ENCODE measurements around the gene ILDR2. TPM values are rescaled to one million over a fixed set of nuclear protein-coding genes. Genes with fewer than 3 reads are reported as not detected.

The ILDR2 gene
- total and polyA plus RNA-seq, 7 donors = 0.01 to 0.30 (median 0.12) TPM

DNA sequence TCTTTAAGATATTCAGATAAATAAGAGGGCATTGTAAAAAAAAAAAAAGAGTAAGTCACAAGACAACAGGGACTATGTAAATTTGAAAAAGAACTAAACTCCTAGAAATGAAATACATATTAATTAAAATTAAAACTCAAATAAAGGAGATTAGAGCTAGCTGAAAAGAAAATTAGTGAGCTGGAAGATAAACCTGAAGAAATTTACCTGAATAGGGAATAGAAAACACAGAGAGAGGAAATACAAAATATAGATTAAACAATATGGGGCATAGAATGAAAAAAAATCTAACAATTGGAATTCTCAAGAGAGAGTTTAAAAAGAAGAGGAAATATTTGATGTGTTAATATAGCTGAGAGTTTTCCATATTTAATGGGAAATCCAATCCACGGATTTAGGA, 63.7 kb downstream of the ILDR2 start:
- TF ChIP-seq, protein P1, sequence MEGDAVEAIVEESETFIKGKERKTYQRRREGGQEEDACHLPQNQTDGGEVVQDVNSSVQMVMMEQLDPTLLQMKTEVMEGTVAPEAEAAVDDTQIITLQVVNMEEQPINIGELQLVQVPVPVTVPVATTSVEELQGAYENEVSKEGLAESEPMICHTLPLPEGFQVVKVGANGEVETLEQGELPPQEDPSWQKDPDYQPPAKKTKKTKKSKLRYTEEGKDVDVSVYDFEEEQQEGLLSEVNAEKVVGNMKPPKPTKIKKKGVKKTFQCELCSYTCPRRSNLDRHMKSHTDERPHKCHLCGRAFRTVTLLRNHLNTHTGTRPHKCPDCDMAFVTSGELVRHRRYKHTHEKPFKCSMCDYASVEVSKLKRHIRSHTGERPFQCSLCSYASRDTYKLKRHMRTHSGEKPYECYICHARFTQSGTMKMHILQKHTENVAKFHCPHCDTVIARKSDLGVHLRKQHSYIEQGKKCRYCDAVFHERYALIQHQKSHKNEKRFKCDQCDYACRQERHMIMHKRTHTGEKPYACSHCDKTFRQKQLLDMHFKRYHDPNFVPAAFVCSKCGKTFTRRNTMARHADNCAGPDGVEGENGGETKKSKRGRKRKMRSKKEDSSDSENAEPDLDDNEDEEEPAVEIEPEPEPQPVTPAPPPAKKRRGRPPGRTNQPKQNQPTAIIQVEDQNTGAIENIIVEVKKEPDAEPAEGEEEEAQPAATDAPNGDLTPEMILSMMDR (IDR thresholded peaks at IDR 0.05) = no peak
- intact Hi-C loops (cut with DNase I) = loop anchor here in 1 of 2 donors (2.0 kb wide), 1 partner anchor 147 kb away; no protein-coding TSS in a partner anchor
- H3K4me3 ChIP-seq = no peak overlapping the region
- no peak for ATAC-seq
- no peaks in the 10 kb centered on the region for H3K4me1 ChIP-seq
- no peak for DNase-seq
- WGBS, 3 donors = 77 to 93% (median 91%) methylated on average over 1 of the region's 1 CpG
- H3K27ac ChIP-seq = no peak overlapping the region
- no peaks in the 10 kb centered on the region for H3K36me3 ChIP-seq (ENCODE audit: insufficient read depth in 1 of 2, low read depth in 1 of 2)
- no peaks in the 10 kb centered on the region for H3K27me3 ChIP-seq (ENCODE audit: insufficient read depth in 3 of 3, low read length in 2 of 3)
- peaks cover 6% of the 10 kb centered on the region for H3K9me3 ChIP-seq

DNA sequence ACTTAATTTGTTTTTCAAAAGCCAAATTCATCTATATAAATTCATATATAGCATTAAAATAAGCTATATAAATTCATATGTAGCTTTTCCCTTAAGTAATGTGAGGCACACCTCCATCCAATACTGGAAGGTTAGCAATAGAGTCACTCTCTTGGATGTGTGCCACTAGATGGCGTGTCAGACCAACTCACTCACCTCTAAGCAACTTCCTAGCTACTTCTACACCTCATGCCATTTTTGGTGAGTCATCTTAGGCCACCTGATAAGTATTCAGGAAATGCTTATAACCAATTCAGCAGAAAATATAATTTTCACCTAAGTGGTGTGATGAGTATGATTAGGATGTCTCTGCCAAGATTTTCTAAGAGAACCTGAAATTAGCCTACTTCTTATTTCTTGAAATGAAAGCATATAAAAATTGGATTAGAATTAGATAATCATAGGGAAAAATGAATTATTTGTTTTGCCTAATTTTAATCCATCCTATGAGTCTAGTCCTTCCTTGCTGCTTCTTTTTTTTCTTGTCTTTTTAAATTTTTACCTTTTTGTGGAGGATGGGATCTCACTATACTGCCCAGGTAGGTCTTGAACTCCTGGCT, 64.8 kb downstream of the ILDR2 start:
- peaks cover 6% of the 10 kb centered on the region for H3K9me3 ChIP-seq
- no peaks in the 10 kb centered on the region for H3K27me3 ChIP-seq (ENCODE audit: insufficient read depth in 3 of 3, low read length in 2 of 3)
- ATAC-seq (peak; percentile 89 to 94 (median 91)), DNase-seq (peak in 1 of 2 donors; percentile 31)
- H3K27ac ChIP-seq = no peak overlapping the region
- no peaks in the 10 kb centered on the region for H3K36me3 ChIP-seq (ENCODE audit: insufficient read depth in 1 of 2, low read depth in 1 of 2)
- no peak overlapping the region for H3K4me3 ChIP-seq
- WGBS, 3 donors = 0 to 11% (median 5%) methylated on average over 1 of the region's 1 CpG
- intact Hi-C loops (cut with DNase I) = loop anchor here in 1 of 2 donors (2.0 kb wide), 1 partner anchor 148 kb away; no protein-coding TSS in a partner anchor
- H3K4me1 ChIP-seq = no peaks in the 10 kb centered on the region
- TF ChIP-seq, protein P1 (IDR thresholded peaks at IDR 0.05) = peak; percentile 59

DNA sequence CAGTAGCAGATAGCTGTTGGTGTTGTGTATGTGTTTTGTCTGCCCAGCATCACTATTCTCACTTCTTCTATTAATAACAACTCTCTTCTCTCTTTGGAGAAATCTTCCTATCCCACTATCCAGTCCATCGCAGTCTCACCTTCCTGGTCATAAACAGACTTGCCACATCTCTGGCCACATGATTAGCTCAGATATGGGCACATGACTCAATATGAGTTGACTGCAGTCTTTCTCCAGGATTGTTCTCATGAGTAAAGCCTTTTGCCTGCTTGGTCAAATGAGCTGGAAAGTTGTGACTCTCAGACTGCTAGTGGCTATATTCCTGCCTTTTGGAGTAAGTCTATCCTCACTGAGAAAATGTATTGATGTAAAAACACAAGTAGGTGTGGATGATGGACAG, 66.4 kb downstream of the ILDR2 start:
- H3K27ac ChIP-seq = no peak overlapping the region
- 88 to 100% (median 92%) methylated on average over 1 of the region's 1 CpG for WGBS, 3 donors
- H3K4me3 ChIP-seq = no peak overlapping the region
- intact Hi-C loops (cut with DNase I) = loop anchor here in 1 of 2 donors (1.0 kb wide), 1 partner anchor 150 kb away; no protein-coding TSS in a partner anchor
- ATAC-seq = no peak
- H3K36me3 ChIP-seq (ENCODE audit: insufficient read depth in 1 of 2, low read depth in 1 of 2) = no peaks in the 10 kb centered on the region
- no peaks in the 10 kb centered on the region for H3K27me3 ChIP-seq (ENCODE audit: insufficient read depth in 3 of 3, low read length in 2 of 3)
- H3K9me3 ChIP-seq = peaks cover 6% of the 10 kb centered on the region
- TF ChIP-seq, protein P1 (IDR thresholded peaks at IDR 0.05) = no peak
- H3K4me1 ChIP-seq = no peaks in the 10 kb centered on the region
- no peak for DNase-seq

DNA sequence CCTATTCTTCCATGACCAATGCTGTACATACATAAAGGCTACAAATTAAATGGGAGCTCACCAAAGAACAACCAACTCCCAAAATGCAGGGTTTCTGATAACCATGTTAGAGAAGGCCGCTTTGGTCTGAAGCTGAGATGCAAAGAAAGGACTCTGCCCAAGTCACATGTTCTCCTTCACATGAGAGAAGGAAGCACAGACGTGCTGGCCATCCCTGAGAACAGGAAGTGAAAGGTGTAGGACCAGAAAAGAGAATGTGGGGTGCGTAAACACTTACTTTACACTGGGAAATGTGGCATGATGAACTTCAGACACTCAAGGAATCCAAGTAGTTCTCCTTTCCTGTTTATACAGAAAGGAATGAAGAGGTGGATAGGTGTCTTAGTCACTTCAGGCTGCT, 67.6 kb downstream of the ILDR2 start:
- WGBS, 3 donors = 82 to 88% (median 88%) methylated on average over 3 of the region's 3 CpGs
- intact Hi-C loops (cut with DNase I) = no loop called here
- no peak for ATAC-seq

More for the DNA sequence above, 67.6 kb downstream of the ILDR2 start:
- H3K4me1 ChIP-seq = no peaks in the 10 kb centered on the region
- DNase-seq = no peak
- H3K27ac ChIP-seq = no peak overlapping the region
- H3K9me3 ChIP-seq = peaks cover 6% of the 10 kb centered on the region
- H3K4me3 ChIP-seq = no peak overlapping the region
- no peaks in the 10 kb centered on the region for H3K27me3 ChIP-seq (ENCODE audit: insufficient read depth in 3 of 3, low read length in 2 of 3)
- no peaks in the 10 kb centered on the region for H3K36me3 ChIP-seq (ENCODE audit: insufficient read depth in 1 of 2, low read depth in 1 of 2)
- TF ChIP-seq, protein P1 (IDR thresholded peaks at IDR 0.05) = no peak
